ENCODE measurements around the gene ECHDC1.

- no peak for TF ChIP-seq CTCF (IDR thresholded peaks at IDR 0.05)
- no peak for TF ChIP-seq POLR2A (IDR thresholded peaks at IDR 0.05)
These were observed 93.8 kb downstream of the ECHDC1 start for GRCh38 chr6:127249621-127250020.
